Suprapubic skin (tissue), 4 donors: ENCODE measurements around the gene NSG1. TPM values are rescaled to one million over a fixed set of nuclear protein-coding genes. Genes with fewer than 3 reads are reported as not detected.

Experiments
- DNase-seq, 2 donors: peaks; one replicate each; pipeline ENCODE4 v3.0.0-alpha.2; 2019; ENCODE audit warnings: low spot score in 2 of 2
- H3K27ac ChIP-seq: fragments of 200-600 bp; sonication (generic); one replicate; pipeline ENCODE4 v1.5.1; 2019
- H3K27me3 ChIP-seq: fragments of 200-600 bp; sonication (generic); one replicate; pipeline ENCODE4 v1.5.1; 2019
- H3K36me3 ChIP-seq: fragments of 200-600 bp; sonication (generic); one replicate; pipeline ENCODE4 v1.5.1; 2019
- H3K4me1 ChIP-seq: fragments of 200-600 bp; sonication (generic); one replicate; pipeline ENCODE4 v1.5.1; 2019
- H3K4me3 ChIP-seq: fragments of 200-600 bp; sonication (generic); one replicate; pipeline ENCODE4 v1.5.1; 2019; ENCODE audit warnings: mild to moderate bottlenecking
- H3K9me3 ChIP-seq: fragments of 200-600 bp; sonication (generic); one replicate; pipeline ENCODE4 v1.5.1; 2019
- CTCF ChIP-seq, 2 donors: fragments of 200-600 bp in 1 of 2; fragments of 450-650 bp in 1 of 2; sonication (generic) in 1 of 2; IDR thresholded peaks; one replicate each; pipeline ENCODE4 v1.5.1; 2016 to 2019; ENCODE audit warnings: antibody characterized with exemption in 2 of 2, mild to moderate bottlenecking in 1 of 2, moderate library complexity in 1 of 2
- EP300 ChIP-seq: sonication (generic); formaldehyde crosslinking; IDR thresholded peaks from one replicate; pipeline ENCODE4 v1.6.1; 2017; ENCODE audit warnings: antibody characterized with exemption
- POLR2A ChIP-seq, 2 donors: fragments of 450-650 bp; IDR thresholded peaks; one replicate each; pipeline ENCODE4 v1.6.1; 2017; ENCODE audit warnings: antibody characterized with exemption in 2 of 2, mild to moderate bottlenecking in 2 of 2, moderate library complexity in 2 of 2
- POLR2AphosphoS5 ChIP-seq, 3 donors: sonication (generic); formaldehyde crosslinking; IDR thresholded peaks; one replicate each; pipeline ENCODE4 v1.6.1; 2017; ENCODE audit warnings: antibody characterized with exemption in 3 of 3
- WGBS: methylation state at CpG from one replicate; pipeline ENCODE4 v1.1.5; 2018; 5-methylcytosine and 5-hydroxymethylcytosine counted together
- total RNA-seq, 4 donors: library from RNA; depleted of rRNA; stranded (reverse); fragments of >200 nt; gene quantifications; one replicate each; pipeline ENCODE4 v1.1.0, GENCODE V29; 2016

Gene NSG1
- total RNA-seq, 4 donors from 2014 or later, result 42.2 to 157 (median 114) TPM

- H3K27me3 ChIP-seq, result peaks cover 8% of the 10 kb centered on the region
- H3K4me3 ChIP-seq, result no peak overlapping the region
- H3K36me3 ChIP-seq, result peaks cover 8% of the 10 kb centered on the region
- DNase-seq, result no peak
- TF ChIP-seq POLR2A (IDR thresholded peaks at IDR 0.05) (no peak), CTCF (IDR thresholded peaks at IDR 0.05) (no peak), EP300 (no peak), POLR2AphosphoS5 (IDR thresholded peaks at IDR 0.05) (no peak)
- 84% methylated on average over 15 of the region's 15 CpGs for WGBS
- no peaks in the 10 kb centered on the region for H3K9me3 ChIP-seq
- H3K27ac ChIP-seq, result no peak overlapping the region
- H3K4me1 ChIP-seq, result peaks cover 13% of the 10 kb centered on the region
Measured at GRCh38 chr4:4410271-4410670, 23.4 kb downstream of the NSG1 start.

- Histone ChIP-seq H3K4me1 (peaks cover 13% of the 10 kb centered on the region), H3K27ac (no peak overlapping the region), H3K9me3 (no peaks in the 10 kb centered on the region), H3K27me3 (no peaks in the 10 kb centered on the region), H3K36me3 (peaks cover 24% of the 10 kb centered on the region), H3K4me3 (no peak overlapping the region)
- TF ChIP-seq CTCF (IDR thresholded peaks at IDR 0.05) (no peak), POLR2A (IDR thresholded peaks at IDR 0.05) (no peak), EP300 (no peak), POLR2AphosphoS5 (IDR thresholded peaks at IDR 0.05) (no peak)
- 89% methylated on average over 14 of the region's 15 CpGs for WGBS
- no peak for DNase-seq
Measured at GRCh38 chr4:4411906-4412305, 25.0 kb downstream of the NSG1 start.

GRCh38 chr4:4412641-4413372, 25.9 kb downstream of the NSG1 start:
- no peaks in the 10 kb centered on the region for H3K9me3 ChIP-seq
- no peak for DNase-seq
- H3K4me1 ChIP-seq, result peaks cover 9% of the 10 kb centered on the region
- 83% methylated on average over 19 of the region's 19 CpGs for WGBS
- no peaks in the 10 kb centered on the region for H3K27me3 ChIP-seq
- no peak overlapping the region for H3K27ac ChIP-seq
- TF ChIP-seq EP300 (no peak), CTCF (IDR thresholded peaks at IDR 0.05) (no peak), POLR2AphosphoS5 (IDR thresholded peaks at IDR 0.05) (no peak), POLR2A (IDR thresholded peaks at IDR 0.05) (no peak)
- H3K36me3 ChIP-seq, result peaks cover 31% of the 10 kb centered on the region
- H3K4me3 ChIP-seq, result no peak overlapping the region

GRCh38 chr4:4413373-4413725, 26.4 kb downstream of the NSG1 start:
- H3K4me1 ChIP-seq, result peaks cover 4% of the 10 kb centered on the region
- no peak overlapping the region for H3K4me3 ChIP-seq
- no peak for TF ChIP-seq EP300
- TF ChIP-seq POLR2A (IDR thresholded peaks at IDR 0.05), result no peak
- no peak for TF ChIP-seq CTCF (IDR thresholded peaks at IDR 0.05)
- TF ChIP-seq POLR2AphosphoS5 (IDR thresholded peaks at IDR 0.05), result no peak
- H3K9me3 ChIP-seq, result no peaks in the 10 kb centered on the region
- no peak for DNase-seq
- no peak overlapping the region for H3K27ac ChIP-seq
- WGBS, result 89% methylated on average over 10 of the region's 10 CpGs
- no peaks in the 10 kb centered on the region for H3K27me3 ChIP-seq
- H3K36me3 ChIP-seq, result peaks cover 37% of the 10 kb centered on the region

- Histone ChIP-seq H3K9me3 (no peaks in the 10 kb centered on the region), H3K27me3 (no peaks in the 10 kb centered on the region), H3K27ac (no peak overlapping the region), H3K4me3 (no peak overlapping the region), H3K4me1 (no peaks in the 10 kb centered on the region), H3K36me3 (peaks cover 41% of the 10 kb centered on the region)
- TF ChIP-seq EP300, result no peak
- no peak for TF ChIP-seq POLR2A (IDR thresholded peaks at IDR 0.05)
- TF ChIP-seq CTCF (IDR thresholded peaks at IDR 0.05), result no peak
- no peak for TF ChIP-seq POLR2AphosphoS5 (IDR thresholded peaks at IDR 0.05)
- 89% methylated on average over 6 of the region's 7 CpGs for WGBS
- no peak for DNase-seq
Measured at GRCh38 chr4:4413806-4414205, 26.9 kb downstream of the NSG1 start.
